Measurements from ENCODE around the gene ERICH4. TPM values are rescaled to one million over a fixed set of nuclear protein-coding genes. Genes with fewer than 3 reads are reported as not detected.

Gene ERICH4
- total and polyA plus RNA-seq, 2 of the 13 experiments (the other 11 are each of a cell fraction or from before 2014, with no cell fraction given), result 0.40 to 0.64 TPM

DNA sequence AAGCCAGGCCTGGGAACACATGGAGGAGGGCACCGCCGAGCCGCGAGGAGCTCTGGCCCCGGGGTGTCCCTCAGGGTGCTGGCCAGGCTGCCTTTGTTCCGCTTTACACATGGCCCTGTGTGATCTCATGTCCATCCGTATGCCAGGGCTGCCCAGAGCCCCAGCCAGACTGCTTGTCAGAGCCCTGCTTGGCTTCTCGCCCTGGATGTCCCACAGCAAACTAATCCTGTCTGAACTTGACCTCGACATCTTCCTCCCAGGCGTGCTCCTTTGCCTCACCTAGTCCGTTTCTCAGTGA is 31.0 kb upstream of the ERICH4 start:
- CTCF ChIA-PET (ENCODE audit: low intra/inter-chr PET ratio, low total read pairs), result no interaction called here
- H3K79me2 ChIP-seq (ENCODE audit: insufficient read depth, low read length), result no peaks in the 10 kb centered on the region
- 57% methylated on average over 5 of the region's 11 CpGs for WGBS (ENCODE audit: low lambda C conversion rate)
- peaks cover 30% of the 10 kb centered on the region for H3K4me1 ChIP-seq (ENCODE audit: insufficient read depth, low read length)
- in situ Hi-C loops (cut with HindIII; ENCODE audit: extremely low pct_ligation_motif_present, low pct_unique_long_range_greater_than_20kb) (no loop called here), intact Hi-C loops (cut with micrococcal nuclease; ENCODE audit: unreplicated experiment) (no loop called here)
- H3K36me3 ChIP-seq (replicated peaks in 1 of 2; ENCODE audit: control insufficient read depth in 1 of 2, insufficient read depth in 2 of 2, low read length in 2 of 2), result peaks cover 7 to 15% of the 10 kb centered on the region in 2 experiments; a peak in 4 of 5 replicates
- no peaks in the 10 kb centered on the region for H4K20me1 ChIP-seq (ENCODE audit: insufficient read depth, low read length)
- no peak overlapping the region for H3K4me2 ChIP-seq (ENCODE audit: low read depth, low read length)
- no peak overlapping the region for H3K27ac ChIP-seq (ENCODE audit: extremely low read length, insufficient read depth, low read length)
- TF ChIP-seq FOXA3 (CRISPR knock-in tag; IDR thresholded peaks at IDR 0.05), result no peak
- TF ChIP-seq, protein P1, sequence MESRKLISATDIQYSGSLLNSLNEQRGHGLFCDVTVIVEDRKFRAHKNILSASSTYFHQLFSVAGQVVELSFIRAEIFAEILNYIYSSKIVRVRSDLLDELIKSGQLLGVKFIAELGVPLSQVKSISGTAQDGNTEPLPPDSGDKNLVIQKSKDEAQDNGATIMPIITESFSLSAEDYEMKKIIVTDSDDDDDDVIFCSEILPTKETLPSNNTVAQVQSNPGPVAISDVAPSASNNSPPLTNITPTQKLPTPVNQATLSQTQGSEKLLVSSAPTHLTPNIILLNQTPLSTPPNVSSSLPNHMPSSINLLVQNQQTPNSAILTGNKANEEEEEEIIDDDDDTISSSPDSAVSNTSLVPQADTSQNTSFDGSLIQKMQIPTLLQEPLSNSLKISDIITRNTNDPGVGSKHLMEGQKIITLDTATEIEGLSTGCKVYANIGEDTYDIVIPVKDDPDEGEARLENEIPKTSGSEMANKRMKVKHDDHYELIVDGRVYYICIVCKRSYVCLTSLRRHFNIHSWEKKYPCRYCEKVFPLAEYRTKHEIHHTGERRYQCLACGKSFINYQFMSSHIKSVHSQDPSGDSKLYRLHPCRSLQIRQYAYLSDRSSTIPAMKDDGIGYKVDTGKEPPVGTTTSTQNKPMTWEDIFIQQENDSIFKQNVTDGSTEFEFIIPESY (CRISPR knock-in tag; IDR thresholded peaks at IDR 0.05), result 0 out of 2 replicates have a peak, but pooled peaks have one; percentile 17
- POLR2A ChIA-PET, result interaction anchor here (0.8 kb wide), 1 partner anchor 15 kb away, joined by 5 read pairs; the partner anchor contains the start of gene B3GNT8
- no peak overlapping the region for H2AFZ ChIP-seq (ENCODE audit: low read length)
- FAIRE-seq, result no peak
- BruUV-seq (replicated peaks), result no TSS peak
- no peaks in the 10 kb centered on the region for H3K27me3 ChIP-seq (ENCODE audit: control insufficient read depth in 1 of 2, insufficient read depth in 2 of 2, low read length in 2 of 2)
- DNase-seq (ENCODE audit: low spot score), result no peak
- no peak overlapping the region for H3K4me3 ChIP-seq (replicated peaks in 1 of 3; ENCODE audit: insufficient read depth in 1 of 3, low read depth in 2 of 3, low read length in 3 of 3)
- no peak for ATAC-seq
- H3K9ac ChIP-seq (ENCODE audit: insufficient read depth, low read depth, low read length), result no peak overlapping the region
- H3K9me3 ChIP-seq (ENCODE audit: low read length), result no peaks in the 10 kb centered on the region

DNA sequence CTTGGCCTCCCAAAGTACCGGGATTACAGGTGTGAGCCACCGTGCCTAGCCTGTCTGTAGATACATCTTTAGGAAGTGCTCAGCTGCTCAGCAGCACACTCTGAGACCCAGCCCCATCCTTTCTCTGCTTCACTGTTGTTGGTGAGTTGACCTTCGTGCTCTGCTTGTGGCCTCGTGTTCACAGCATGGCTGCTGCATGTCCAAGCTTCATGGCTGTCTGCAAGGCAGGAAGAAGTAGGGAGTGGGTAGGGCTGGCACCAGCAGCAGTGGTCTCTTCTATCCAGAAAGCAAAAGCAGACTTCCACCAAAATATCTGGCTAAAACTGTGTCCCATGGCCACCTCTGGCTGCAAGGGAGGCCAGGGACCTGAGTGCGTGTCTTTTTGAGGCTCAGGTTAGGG is 30.0 kb upstream of the ERICH4 start:
- H3K9me3 ChIP-seq (ENCODE audit: low read length), result no peaks in the 10 kb centered on the region
- in situ Hi-C loops (cut with HindIII; ENCODE audit: extremely low pct_ligation_motif_present, low pct_unique_long_range_greater_than_20kb), result no loop called here
- TF ChIP-seq NFYB (CRISPR knock-in tag; IDR thresholded peaks at IDR 0.05), result no peak
- TF ChIP-seq ZNF883 (CRISPR knock-in tag; IDR thresholded peaks at IDR 0.05; ENCODE audit: not compliant biosample characterization), result peak; percentile 43
- no peak for TF ChIP-seq FIP1L1 (IDR thresholded peaks at IDR 0.05; ENCODE audit: borderline replicate concordance, insufficient read depth, low read depth, low read length)
- TF ChIP-seq, protein P2, sequence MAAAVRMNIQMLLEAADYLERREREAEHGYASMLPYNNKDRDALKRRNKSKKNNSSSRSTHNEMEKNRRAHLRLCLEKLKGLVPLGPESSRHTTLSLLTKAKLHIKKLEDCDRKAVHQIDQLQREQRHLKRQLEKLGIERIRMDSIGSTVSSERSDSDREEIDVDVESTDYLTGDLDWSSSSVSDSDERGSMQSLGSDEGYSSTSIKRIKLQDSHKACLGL (CRISPR knock-in tag; IDR thresholded peaks at IDR 0.05), result 0 out of 2 replicates have a peak, but pooled peaks have one; percentile 31
- no peak for TF ChIP-seq ZMYM3 (CRISPR knock-in tag; IDR thresholded peaks at IDR 0.05)
- peak; percentile 34; the same call in 1 of the 2 replicates for TF ChIP-seq HNF4A (CRISPR knock-in tag; IDR thresholded peaks at IDR 0.05)
- TF ChIP-seq, protein P3, sequence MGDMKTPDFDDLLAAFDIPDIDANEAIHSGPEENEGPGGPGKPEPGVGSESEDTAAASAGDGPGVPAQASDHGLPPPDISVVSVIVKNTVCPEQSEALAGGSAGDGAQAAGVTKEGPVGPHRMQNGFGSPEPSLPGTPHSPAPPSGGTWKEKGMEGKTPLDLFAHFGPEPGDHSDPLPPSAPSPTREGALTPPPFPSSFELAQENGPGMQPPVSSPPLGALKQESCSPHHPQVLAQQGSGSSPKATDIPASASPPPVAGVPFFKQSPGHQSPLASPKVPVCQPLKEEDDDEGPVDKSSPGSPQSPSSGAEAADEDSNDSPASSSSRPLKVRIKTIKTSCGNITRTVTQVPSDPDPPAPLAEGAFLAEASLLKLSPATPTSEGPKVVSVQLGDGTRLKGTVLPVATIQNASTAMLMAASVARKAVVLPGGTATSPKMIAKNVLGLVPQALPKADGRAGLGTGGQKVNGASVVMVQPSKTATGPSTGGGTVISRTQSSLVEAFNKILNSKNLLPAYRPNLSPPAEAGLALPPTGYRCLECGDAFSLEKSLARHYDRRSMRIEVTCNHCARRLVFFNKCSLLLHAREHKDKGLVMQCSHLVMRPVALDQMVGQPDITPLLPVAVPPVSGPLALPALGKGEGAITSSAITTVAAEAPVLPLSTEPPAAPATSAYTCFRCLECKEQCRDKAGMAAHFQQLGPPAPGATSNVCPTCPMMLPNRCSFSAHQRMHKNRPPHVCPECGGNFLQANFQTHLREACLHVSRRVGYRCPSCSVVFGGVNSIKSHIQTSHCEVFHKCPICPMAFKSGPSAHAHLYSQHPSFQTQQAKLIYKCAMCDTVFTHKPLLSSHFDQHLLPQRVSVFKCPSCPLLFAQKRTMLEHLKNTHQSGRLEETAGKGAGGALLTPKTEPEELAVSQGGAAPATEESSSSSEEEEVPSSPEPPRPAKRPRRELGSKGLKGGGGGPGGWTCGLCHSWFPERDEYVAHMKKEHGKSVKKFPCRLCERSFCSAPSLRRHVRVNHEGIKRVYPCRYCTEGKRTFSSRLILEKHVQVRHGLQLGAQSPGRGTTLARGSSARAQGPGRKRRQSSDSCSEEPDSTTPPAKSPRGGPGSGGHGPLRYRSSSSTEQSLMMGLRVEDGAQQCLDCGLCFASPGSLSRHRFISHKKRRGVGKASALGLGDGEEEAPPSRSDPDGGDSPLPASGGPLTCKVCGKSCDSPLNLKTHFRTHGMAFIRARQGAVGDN (CRISPR knock-in tag; IDR thresholded peaks at IDR 0.05), result peak; percentile 85
- TF ChIP-seq, protein P4, sequence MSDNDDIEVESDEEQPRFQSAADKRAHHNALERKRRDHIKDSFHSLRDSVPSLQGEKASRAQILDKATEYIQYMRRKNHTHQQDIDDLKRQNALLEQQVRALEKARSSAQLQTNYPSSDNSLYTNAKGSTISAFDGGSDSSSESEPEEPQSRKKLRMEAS (IDR thresholded peaks at IDR 0.05), result peak; percentile 81
- TF ChIP-seq, protein P5, sequence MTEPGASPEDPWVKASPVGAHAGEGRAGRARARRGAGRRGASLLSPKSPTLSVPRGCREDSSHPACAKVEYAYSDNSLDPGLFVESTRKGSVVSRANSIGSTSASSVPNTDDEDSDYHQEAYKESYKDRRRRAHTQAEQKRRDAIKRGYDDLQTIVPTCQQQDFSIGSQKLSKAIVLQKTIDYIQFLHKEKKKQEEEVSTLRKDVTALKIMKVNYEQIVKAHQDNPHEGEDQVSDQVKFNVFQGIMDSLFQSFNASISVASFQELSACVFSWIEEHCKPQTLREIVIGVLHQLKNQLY (CRISPR knock-in tag; IDR thresholded peaks at IDR 0.05), result peak; percentile 80; the same call in 1 of the 2 replicates

More for the DNA sequence above, 30.0 kb upstream of the ERICH4 start:
- BruUV-seq (replicated peaks), result no TSS peak
- H4K20me1 ChIP-seq (ENCODE audit: insufficient read depth, low read length), result no peaks in the 10 kb centered on the region
- FAIRE-seq, result no peak
- no peak overlapping the region for H2AFZ ChIP-seq (ENCODE audit: low read length)
- H3K36me3 ChIP-seq (replicated peaks in 1 of 2; ENCODE audit: control insufficient read depth in 1 of 2, insufficient read depth in 2 of 2, low read length in 2 of 2), result peaks cover 7 to 15% of the 10 kb centered on the region in 2 experiments; a peak in 4 of 5 replicates
- no peak overlapping the region for H3K27ac ChIP-seq (ENCODE audit: extremely low read length, insufficient read depth, low read length)
- no peak overlapping the region for H3K4me2 ChIP-seq (ENCODE audit: low read depth, low read length)
- intact Hi-C loops (cut with micrococcal nuclease; ENCODE audit: unreplicated experiment), result no loop called here
- no peak overlapping the region for H3K4me3 ChIP-seq (replicated peaks in 1 of 3; ENCODE audit: insufficient read depth in 1 of 3, low read depth in 2 of 3, low read length in 3 of 3)
- no peaks in the 10 kb centered on the region for H3K79me2 ChIP-seq (ENCODE audit: insufficient read depth, low read length)
- peaks cover 30% of the 10 kb centered on the region for H3K4me1 ChIP-seq (ENCODE audit: insufficient read depth, low read length)
- 80% methylated on average over 3 of the region's 5 CpGs for WGBS (ENCODE audit: low lambda C conversion rate)
- DNase-seq (ENCODE audit: low spot score), result no peak
- ATAC-seq, result no peak
- H3K9ac ChIP-seq (ENCODE audit: insufficient read depth, low read depth, low read length), result no peak overlapping the region
- ChIA-PET CTCF (ENCODE audit: low intra/inter-chr PET ratio, low total read pairs) (no interaction called here), POLR2A (interaction anchor here (0.8 kb wide), 1 partner anchor 14 kb away, joined by 5 read pairs; the partner anchor contains the start of gene B3GNT8)
- H3K27me3 ChIP-seq (ENCODE audit: control insufficient read depth in 1 of 2, insufficient read depth in 2 of 2, low read length in 2 of 2), result no peaks in the 10 kb centered on the region

All from HepG2 (cell line).